GM12891 (cell line): ENCODE data around the gene HELZ.
"Not testable (repeated sequence)": the region's sequence is repeated elsewhere in the genome, so short reads cannot be mapped to it uniquely, and the experiment has no call there.

ENCODE experiments used
- DNase-seq: peaks from one replicate; pipeline ENCODE4 v3.0.0; 2011; ENCODE audit warnings: low spot score; ENCODE audit not compliant: insufficient read length
- FAIRE-seq: peaks from 2 replicates; lab custom pipeline; 2011; peaks lifted over from hg19 to GRCh38; lab: Jason Lieb, UNC
- PAX5 ChIP-seq: IDR thresholded peaks from 2 replicates; pipeline ENCODE4 v1.6.1; 2011; ENCODE audit warnings: low read length, moderate library complexity, mild to moderate bottlenecking; ENCODE audit not compliant: insufficient read depth, severe bottlenecking
- POLR2A ChIP-seq: IDR thresholded peaks from 2 replicates; pipeline ENCODE4 v1.6.1; 2011; ENCODE audit warnings: low read depth, low read length, control low read depth
- POLR2AphosphoS5 ChIP-seq: IDR thresholded peaks from 2 replicates; pipeline ENCODE4 v1.6.1; 2011; ENCODE audit warnings: low read depth, low read length, control low read depth
- POU2F2 ChIP-seq: IDR thresholded peaks from 2 replicates; pipeline ENCODE4 v1.6.1; 2011; ENCODE audit warnings: low read depth, mild to moderate bottlenecking, control low read depth, low read length, moderate library complexity
- SPI1 ChIP-seq: IDR thresholded peaks from 2 replicates; pipeline ENCODE4 v1.6.1; 2011; ENCODE audit warnings: low read depth, low read length, control low read depth
- TAF1 ChIP-seq: IDR thresholded peaks from 2 replicates; pipeline ENCODE4 v1.6.1; 2011; ENCODE audit warnings: low read depth, low read length, control low read depth

HELZ gene

DNA sequence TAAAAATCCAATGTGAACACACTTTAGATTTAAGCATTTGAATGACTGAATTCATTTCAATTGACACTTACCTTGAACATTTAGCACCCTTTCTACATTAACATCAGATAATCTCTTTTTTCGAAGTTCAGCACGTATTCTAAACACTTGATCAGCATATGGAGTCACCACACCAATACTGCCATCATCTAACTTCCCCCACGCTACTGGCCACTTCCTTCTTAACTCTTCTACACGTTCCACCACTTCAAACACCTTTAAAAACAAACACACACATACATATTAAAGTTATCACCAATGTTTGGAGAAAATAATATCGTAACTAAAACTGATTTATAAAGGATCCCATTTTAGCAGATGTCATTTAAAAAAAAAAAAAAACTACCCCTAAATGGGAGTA is 107.1 kb downstream of the HELZ start:
- no peak for DNase-seq
- FAIRE-seq = no peak
- TF ChIP-seq SPI1 (no peak), POU2F2 (no peak), POLR2A (no peak), POLR2AphosphoS5 (no peak), TAF1 (no peak), PAX5 (no peak)

DNA sequence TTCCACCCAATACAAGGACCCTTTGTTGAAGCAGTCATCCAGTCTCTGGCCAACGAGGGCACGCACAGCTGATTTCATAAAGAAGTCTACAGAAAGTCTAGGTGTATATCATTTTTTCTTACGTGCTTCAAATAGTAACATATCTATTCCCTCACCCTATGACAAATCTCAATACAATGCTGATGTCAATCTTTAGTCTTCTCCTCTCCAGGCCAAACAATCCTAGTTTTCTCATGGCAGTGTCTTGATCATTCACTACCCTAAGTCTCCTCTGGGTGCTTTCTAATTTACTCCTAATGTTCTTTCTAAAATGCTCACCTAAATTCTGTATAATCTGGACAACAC is 108.0 kb downstream of the HELZ start:
- TF ChIP-seq POLR2AphosphoS5 (no peak), PAX5 (no peak), TAF1 (no peak), SPI1 (no peak), POU2F2 (no peak), POLR2A (no peak)
- DNase-seq = no peak
- FAIRE-seq = no peak

DNA sequence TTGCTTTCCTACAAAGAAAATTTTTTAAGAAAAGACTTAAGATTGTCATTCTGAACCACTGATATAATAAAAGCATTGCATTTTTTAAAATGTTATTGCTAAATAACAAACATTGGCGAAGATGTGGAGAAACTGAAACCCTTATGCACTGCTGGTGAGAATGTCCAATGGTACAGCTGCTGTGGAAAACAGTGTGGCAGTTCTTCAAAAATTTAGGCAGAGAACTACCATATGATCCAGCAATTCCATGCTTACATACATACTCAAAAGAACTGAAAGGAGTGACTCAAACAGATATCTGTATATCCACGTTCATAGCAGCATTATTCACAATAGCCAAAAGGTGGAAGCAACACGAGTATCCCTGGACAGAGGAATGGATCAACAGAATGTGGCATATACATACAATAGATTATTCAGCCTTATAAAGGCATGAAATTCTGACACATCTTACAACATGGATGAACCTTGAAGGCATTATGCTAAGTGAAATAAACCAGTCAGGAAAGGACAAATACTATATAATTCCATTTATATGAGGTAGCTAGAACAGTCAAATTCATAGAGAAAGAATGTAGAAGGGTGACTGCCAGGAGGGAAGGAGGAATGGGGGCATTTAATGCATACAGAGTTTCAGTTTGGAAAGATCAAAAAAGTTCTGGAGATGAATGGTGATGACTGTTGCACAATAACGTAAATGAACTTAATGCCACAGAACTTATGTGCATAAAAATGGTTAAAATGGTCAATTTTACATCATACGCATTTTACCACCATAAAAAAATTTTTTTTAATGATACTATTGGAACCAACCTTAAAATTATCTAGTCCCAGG is 108.6 kb downstream of the HELZ start:
- DNase-seq (no peak), FAIRE-seq (no peak)
- no peak for TF ChIP-seq PAX5
- no peak for TF ChIP-seq POU2F2
- TF ChIP-seq POLR2A = no peak
- TF ChIP-seq TAF1 = no peak
- TF ChIP-seq POLR2AphosphoS5 = no peak
- no peak for TF ChIP-seq SPI1

DNA sequence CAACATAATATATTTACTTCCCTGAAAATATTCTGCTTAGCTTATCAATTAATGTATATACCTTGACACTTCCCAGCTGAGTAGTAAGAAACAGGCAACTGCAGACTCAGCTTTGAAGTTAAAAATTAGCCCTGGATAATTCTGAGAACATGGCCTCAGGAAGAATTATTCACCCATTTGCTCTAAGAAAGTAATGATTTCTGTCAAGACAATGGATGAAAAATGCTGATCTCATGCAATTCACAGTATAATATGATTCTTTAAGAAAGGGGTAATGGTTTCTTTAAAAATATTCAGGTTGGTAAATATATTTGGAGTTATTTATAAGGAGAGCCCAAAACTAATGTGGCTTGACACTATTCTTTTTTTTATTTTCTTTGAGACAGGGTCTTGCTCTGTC is 111.8 kb downstream of the HELZ start:
- FAIRE-seq (no peak), DNase-seq (no peak)

DNA sequence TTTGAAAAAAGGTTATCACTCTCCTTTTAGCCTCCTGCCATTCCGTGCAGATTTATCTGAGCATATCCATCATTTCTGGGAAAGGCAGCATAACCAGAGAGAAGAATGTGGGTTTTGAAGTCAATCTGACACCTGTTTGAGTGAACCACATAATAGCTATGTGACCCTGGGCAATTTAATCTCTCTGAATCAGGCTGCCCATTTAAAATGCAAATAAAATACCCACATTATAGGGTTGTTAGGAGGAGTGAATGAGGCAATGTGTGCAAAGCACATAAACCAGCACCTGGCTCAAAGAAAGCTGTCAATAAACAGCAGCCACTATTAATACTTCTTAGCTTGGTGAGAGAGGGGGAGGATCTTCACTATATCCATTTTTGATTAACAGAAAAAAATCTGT is 112.6 kb downstream of the HELZ start:
- DNase-seq (no peak), FAIRE-seq (no peak)
- TF ChIP-seq POU2F2 (no peak), TAF1 (no peak), SPI1 (no peak), POLR2A (no peak), PAX5 (no peak), POLR2AphosphoS5 (no peak)

More for the DNA sequence above, 111.8 kb downstream of the HELZ start:
- TF ChIP-seq POLR2AphosphoS5 (no peak), SPI1 (no peak), POLR2A (no peak), POU2F2 (no peak), TAF1 (no peak), PAX5 (no peak)

DNA sequence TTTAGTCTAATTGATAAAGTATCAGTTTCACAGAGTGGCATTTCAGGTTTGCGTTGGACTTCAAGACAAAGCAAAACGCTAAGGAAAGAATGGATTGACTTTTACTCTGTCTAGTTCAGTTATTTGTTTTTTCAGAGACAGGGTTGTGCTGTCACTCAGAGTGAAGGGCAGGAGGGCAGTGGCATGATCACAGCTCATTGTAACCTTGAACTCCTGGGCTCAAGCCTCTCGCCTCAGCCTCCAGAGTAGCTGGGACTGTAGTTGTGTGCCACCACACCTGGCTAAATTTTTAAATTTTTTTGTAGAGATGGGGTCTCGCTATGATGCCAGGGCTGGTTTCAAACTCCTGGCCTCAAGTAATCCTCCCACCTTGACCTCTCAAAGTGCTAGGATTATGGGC is 114.2 kb downstream of the HELZ start:
- FAIRE-seq = no peak
- TF ChIP-seq POU2F2 = no peak
- TF ChIP-seq TAF1 = no peak
- no peak for TF ChIP-seq POLR2AphosphoS5
- TF ChIP-seq POLR2A = no peak
- TF ChIP-seq PAX5 = no peak
- no peak for TF ChIP-seq SPI1

DNA sequence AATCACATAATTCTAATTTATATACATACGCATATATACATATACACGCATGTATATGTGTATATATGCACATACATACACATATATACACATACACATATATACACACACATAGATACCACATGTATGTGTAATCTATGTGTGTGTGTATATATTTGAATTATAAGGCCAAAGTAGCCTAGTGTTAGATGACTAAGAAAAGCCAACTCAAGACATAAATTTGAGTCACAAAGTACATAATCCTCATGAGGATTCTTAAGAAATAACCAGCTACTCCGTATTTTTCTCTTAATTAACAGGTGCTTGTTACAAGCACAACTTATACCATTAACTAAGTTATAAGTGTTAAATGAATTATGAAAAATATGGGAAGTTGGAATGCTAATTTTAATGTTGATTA is 115.7 kb downstream of the HELZ start:
- no peak for DNase-seq
- FAIRE-seq = no peak
- TF ChIP-seq POU2F2 (no peak), TAF1 (no peak), SPI1 (no peak), PAX5 (no peak), POLR2AphosphoS5 (no peak), POLR2A (no peak)

More for the DNA sequence above, 114.2 kb downstream of the HELZ start:
- DNase-seq = no peak

DNA sequence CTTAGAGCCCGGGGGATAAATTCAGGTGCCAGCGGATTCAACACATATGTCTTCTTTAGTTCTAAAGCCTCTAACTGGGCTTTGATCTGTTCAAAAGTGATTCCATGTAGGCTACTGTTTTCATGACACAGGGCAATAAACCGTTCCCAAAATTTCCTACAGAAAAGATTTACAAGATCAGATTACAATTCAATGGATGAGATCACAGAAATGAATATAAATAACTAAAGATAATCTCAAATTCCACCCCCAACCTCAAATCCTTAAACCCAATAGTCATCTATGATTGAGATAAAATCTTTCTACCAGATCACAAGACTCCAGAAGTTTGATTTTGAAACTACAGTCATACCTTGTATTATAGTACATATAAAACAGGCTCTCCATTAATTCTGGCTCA is 116.3 kb downstream of the HELZ start:
- FAIRE-seq (no peak), DNase-seq (no peak)
- TF ChIP-seq POLR2AphosphoS5 (no peak), TAF1 (no peak), PAX5 (no peak), POU2F2 (no peak), POLR2A (no peak), SPI1 (no peak)

DNA sequence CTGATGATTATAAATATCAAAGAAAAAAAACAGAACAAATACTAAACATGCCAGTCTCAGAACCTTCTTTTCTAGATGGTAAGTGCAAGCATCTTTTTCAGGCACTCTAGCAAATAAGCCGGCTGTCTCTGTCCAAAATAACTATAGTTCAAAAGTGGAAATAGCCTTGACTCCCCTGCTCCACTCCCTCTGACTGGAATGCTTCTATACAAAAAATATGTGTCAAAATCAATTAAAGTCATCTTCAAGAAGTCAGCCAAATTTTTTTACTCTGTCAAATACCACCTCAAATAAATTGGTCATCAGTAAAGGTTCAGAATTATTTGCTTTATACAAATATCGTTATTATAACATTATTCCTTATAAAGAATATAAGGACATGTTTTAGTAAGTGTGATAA is 117.1 kb downstream of the HELZ start:
- TF ChIP-seq POU2F2 (no peak), POLR2AphosphoS5 (no peak), SPI1 (no peak), PAX5 (no peak), POLR2A (no peak), TAF1 (no peak)
- FAIRE-seq (no peak), DNase-seq (no peak)

DNA sequence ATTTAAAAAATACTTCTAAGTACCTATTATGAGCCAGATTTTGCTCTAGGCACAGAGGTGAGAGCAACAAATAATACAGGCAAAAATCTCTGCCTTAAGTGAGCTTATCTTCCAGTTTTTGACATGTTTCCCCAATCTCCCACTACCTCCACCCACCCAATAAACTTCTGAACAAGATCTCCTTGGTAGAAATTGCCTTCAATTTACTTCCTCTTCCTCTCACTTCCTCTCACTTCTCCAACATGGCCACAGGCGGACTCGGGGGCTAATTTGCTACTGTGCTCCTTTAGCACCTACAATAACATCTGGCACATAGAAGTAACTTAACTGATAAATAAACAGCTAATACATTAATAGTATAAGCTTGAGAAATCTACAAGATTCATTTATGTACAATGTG is 118.0 kb downstream of the HELZ start:
- DNase-seq (no peak), FAIRE-seq (no peak)
- TF ChIP-seq POU2F2 = no peak
- peak; percentile 38; the same call in 1 of the 2 replicates for TF ChIP-seq SPI1
- no peak for TF ChIP-seq TAF1

DNA sequence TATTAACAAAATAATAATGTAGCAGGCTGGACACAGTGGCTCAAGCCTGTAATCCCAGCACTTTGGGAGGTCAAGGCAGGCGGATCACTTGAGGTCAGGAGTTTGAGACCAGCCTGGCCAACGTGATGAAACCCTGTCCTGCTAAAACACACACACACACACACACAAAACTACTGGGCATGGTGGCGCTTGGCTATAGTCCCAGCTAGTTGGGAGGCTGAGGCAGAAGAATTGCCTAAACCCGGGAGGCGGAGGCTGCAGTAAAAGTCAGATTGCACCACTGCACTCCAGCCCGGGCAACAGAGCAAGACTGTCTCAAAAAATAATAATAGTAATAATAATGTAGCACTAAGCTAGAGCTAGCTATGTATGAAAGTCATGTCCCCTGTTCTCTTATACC is 118.5 kb downstream of the HELZ start:
- not testable (repeated sequence) for FAIRE-seq, DNase-seq
